Measurements from ENCODE around the gene ERF.

The ERF gene

DNA sequence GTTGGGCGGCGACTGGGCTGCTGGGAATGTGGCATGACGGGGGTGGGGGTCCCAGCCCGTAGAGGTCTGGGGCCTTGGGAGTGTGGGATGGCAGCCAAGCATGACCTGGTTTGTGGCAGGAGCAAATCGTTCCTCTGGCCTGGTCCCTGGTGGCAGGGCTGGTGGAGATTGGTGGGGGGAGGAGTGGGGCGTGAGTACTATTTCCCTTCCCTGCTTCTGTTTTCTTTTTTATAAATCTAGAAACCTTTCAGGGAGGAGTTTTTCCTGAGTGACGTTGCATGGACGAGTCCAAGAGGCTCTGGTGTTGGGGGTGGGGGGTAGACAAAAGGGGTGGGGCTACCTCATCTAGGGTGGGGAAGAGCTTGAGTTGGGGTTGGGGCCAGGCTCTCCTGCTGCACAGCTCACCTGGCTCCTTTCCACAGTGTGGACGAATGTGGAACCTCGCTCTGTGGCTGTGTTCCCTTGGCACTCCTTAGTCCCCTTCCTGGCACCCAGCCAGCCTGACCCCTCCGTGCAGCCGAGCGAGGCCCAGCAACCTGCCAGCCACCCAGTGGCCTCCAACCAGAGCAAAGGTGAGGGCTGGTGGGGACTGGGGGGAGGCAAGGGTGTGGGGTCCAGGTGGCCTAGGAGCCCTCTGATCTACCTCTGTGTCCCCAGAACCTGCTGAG lies 31.6 kb upstream of the ERF start:
- no peak for DNase-seq

DNA sequence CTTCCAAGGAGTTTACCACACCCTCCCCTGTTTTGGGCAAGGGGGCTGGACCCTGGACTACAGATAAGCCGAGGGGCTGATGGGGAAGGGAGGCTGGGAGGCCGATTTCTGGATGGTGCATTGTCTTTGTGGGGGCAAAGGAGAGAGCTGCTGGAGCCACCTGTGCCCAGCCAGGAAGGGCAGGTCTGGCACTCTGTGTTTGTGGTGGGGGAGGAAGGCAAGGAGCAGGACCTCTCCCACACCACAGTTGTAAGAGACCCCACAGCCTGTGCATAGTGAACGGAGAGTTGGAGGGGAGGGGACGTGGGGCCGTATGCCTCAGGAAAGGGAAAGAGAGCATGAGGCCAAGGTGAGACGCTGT lies 31.0 kb upstream of the ERF start:
- no peak for DNase-seq

DNA sequence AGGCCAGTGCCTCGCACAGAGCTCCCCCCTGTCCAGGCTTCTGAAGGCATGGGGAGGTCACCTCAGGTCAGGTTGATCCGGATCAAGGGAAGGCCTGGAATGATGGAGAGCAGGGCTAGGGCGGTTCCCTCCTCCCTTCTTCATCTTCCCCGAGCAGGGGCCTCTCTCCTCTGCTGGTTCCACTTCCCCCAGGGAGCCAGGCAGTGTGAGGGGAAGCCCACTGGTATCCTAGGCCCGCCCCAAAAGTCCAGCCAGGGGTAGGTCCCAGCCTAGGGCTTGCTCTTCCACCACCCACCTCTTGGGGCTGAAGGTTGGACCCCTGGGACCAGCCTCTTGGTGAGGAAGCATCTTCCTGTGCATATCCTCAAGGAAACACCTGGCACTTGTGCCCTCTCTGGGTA lies 30.6 kb upstream of the ERF start:
- DNase-seq: no peak

DNA sequence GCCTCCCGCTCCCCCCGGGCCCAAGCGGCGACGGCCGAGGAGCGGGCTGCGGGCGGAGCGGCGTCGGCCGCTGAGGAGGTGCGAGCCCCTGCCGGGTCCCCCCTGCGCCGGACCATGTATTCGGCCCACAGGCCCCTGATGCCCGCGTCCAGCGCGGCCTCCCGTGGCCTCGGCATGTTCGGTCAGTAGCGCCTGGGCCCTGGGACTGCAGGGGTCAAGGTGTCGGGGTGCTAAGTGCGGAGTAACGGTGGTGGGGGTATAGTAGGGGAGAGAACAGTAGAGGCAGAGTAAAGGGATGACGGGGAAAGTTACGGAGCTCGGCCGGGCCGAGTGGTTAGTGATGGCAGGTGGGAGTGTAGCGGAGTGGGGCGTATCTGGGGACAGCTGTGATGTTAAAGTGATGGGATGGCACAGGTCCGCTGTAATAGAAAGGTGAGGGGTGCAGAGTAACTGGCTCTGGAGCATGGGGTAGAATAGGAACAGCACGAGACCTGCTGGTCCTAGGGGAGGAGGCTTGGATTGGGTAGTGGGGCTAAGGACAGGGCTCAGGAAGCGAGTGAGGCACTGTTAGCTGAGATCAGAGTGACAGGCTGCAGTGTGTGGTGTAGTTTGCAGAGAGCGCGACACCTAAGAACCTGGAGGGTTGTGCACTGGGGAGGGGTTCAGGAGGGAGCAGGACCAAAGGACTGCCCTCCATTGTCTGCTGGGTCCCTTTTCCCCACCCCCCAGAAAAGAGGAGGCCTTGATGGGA lies 29.8 kb upstream of the ERF start:
- DNase-seq: no peak

- peak; percentile 74 for DNase-seq
These were observed 29.2 kb upstream of the ERF start for GRCh38 chr19:42284066-42284501.

DNA sequence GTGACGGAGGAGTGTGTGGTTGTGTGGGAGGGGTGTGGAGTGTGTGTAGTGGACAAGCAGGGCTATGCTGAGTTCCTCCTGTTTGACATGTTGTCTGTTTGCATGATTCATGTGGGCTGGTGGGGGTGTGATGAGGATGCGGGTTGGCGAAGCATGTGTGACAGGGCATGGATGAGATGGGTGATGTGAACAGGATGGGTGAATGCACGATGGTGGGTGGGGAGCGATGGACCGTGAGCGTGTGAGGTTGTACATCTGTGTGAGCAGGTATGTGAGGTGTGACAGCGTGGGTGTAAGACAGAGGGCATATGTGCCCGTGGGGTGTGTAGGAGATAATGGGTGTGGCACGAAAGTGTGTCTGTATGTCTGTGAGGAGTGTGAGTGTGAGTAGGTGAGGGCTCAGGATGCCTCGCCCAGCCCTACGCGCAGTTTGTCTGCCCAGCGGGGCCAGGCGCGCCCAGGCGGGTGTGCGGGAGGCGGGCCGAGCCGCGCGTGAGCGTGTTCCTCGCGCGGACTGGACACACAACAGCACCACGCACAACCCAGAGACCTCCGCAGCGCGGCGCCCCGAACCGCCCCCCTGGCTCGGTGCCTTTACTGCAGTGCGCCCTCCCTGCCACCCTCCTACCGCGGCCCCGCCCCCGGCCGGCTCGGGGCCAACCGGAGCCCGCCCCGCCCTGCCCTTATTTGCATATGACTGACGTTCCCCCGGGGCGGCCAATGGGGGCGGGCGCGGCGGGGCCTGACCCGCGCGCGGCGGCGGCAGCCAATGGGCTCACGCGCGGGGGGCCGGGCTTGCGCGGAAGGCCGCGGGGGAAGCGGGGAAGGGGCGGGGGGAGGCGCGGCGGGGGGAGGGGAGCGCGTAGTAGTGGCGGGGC lies 28.5 kb upstream of the ERF start:
- peak; percentile 95 for DNase-seq

DNA sequence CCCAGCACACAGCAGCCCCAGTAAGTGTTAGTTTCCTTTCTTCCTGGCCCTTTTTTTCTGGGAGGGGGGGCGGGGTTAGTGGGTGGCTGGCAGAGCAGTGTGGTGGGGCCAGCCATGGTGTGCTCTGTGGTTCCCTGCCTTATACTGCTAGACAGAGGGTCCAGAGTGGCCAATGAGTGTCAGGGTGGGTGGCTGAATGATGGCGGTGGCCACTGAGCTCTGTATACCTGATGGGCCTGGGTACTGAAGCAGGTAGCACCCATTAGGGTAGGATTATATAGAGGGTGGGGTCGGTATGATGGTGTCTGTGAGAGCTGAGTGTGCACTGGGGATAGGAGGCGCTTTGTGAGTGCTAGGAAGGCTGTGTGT lies 27.9 kb upstream of the ERF start:
- DNase-seq: no peak

- no peak for DNase-seq
These were observed 27.2 kb upstream of the ERF start for GRCh38 chr19:42281827-42282762.

DNA sequence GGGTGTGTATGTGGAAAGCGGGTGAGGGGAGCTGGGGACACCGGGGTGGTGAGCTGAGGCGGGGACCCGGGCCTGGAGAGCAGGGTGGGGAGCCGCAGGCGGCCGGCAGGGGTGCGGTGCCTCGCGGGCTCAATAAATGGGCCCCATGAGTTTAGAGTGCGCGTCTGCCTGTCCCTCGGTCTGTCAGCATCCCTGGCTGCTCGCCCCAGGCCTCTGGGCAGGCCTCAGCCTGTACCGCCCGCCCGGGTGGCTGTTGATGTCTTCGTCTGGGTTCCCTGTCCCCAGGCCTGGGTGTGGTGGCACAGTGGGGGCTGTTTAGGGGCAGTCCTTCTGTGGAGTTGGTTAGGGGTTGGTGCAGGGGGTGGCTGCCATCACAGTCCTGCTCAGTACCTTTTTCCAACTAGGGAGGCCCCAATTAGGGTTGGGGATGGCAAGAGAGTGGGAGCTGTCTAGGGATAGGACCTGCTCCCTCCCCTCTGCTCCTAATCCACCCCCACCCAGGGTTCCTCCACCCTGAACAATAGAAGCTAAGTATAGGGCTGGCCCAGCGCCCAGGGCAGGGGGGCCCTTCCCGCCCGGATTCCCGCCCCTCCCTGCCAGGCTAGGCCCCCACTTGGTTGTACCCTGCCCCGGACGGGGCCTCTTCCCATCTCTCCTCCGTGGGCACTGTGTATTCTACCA lies 26.4 kb upstream of the ERF start:
- no peak for DNase-seq

DNA sequence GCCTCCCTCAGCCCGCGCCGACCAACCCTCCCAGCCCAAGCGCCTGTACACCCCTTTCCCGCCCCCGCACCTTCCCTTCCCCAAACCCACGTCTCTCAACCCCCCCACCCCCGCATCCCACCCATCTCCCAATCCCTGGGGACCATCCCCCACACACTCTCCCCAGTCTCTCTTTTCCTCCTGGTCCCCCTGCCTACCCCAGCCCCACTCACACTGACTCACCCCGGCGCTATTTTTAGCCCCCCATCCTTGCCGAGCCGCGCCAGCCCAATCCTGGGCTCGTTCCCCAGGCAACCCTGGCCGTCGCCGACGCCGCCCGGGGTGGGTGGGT lies 25.9 kb upstream of the ERF start:
- no peak for DNase-seq

- peak; percentile 88 for DNase-seq
These were observed 25.2 kb upstream of the ERF start for GRCh38 chr19:42279902-42280814.

GRCh38 chr19:42279155-42279901 lies 24.4 kb upstream of the ERF start:
- no peak for DNase-seq

- no peak for DNase-seq
These were observed 23.7 kb upstream of the ERF start for GRCh38 chr19:42278452-42279154.

DNA sequence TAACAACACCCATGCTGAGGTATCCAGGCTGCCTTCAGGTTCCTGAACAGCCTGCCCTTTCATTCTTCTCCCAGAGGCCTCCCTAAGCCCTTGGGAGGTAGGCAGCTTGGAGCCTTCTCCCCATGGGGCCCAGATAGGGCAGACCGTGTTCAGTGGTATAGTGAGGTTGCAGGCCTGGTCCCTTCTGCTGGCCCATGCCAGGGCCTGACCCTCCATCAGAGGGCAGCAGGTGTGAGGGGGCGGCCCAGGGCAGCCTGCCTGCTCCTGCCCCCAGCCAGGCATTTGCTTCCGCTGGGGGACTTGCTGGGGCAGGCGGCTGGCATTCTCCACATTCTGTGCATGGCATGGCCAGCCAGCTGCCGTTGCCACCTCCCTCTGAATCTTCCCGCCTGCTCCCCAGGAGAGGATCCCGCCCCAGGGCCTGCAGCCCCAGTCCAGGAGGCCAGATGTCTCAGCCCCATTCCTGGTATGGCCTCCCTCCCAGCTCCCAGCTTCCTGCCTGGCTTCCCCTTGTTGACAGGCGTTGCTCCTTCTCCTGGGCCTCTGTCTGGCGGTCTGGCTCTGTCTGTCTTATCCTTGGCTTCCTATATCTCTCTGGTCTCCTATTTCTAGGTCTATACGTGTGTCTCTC lies 23.0 kb upstream of the ERF start:
- DNase-seq: no peak

DNA sequence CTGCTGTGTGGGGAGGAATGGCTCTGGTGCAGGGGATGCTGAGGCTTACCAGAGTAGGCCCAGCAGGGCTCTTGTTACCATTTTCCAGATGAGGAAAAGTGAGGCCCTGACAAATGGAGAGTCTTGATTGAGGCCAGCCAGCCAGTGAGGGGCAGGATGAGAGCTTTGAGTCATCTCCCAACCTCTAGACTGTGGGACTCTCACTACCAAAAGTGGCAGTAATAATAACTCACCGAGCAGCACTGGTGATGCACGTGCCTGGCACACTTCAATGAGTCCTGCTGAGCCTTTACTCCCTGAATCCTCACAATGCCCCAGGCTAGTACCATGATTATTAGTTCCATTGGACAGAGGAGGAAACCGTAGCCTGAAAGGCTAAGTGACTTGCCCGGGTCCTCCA lies 21.9 kb upstream of the ERF start:
- DNase-seq: no peak

GRCh38 chr19:42276284-42276683 lies 21.4 kb upstream of the ERF start:
- DNase-seq: no peak

DNA sequence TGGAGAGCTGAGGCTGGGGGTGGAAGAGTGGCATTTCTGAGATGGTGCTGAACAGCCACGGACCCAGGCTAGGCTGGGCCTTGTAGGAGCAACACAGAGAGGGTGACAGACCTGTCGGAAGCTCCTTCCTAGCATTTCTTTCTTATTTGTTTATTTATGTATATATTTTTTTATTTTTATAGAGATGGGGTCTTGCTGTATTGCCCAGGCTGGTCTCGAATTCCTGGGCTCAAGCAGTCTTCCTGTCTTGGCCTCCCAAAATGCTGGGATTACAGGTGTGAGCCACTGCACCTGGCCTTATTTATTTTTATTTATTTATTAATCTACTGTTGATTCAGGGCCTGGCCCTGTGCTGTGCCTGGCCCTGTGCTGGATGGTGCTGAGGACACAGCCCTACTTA lies 20.6 kb upstream of the ERF start:
- no peak for DNase-seq

DNA sequence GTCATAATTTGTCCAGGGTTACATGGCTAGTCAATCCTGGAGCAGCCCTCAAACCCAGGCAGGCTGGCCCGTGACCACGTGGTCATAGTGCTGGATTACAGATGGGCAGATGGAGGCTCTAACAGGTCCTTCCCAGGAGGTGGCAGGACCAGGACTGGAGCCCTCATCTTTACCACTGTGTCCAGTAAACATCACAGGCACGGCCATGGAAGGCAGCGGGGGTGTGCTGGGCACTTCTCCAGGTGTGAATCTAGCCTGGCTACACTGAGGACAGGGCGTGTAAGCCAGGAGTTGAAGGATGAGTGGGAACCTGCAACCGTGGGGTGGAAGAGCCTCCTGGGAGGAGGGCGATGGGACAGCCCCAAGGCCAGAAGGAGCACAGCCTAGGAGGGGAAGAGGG lies 20.2 kb upstream of the ERF start:
- no peak for DNase-seq

DNA sequence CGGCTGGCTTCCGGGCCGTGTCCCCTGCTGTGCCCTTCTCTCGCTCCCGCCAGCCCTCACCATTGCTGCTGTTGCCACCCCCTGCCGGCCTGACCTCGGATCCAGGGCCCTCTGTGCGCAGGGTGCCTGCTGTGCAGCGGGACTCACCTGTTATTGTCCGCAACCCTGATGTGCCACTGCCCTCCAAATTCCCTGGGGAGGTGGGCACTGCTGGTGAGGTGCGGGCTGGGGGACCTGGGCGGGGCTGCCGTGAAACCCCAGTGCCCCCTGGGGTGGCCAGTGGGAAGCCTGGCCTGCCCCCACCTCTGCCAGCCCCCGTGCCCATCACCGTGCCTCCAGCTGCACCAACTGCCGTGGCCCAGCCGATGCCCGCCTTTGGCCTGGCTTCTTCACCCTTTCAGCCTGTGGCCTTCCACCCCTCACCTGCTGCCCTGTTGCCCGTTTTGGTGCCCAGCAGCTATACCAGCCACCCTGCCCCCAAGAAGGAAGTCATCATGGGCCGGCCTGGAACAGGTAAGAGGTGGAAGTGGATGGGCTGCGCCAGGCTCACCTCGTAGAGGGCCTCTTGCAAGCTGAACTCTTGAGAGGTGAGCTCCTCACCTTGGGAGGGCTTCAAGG lies 19.2 kb upstream of the ERF start:
- DNase-seq: no peak

Measured in NCI-H510A (cell line).